Chondrocyte (in vitro differentiated cells): Measurements from ENCODE around the gene PTPRJ. TPM values are rescaled to one million over a fixed set of nuclear protein-coding genes. Genes with fewer than 3 reads are reported as not detected.

Source experiments
- DNase-seq: peaks from one replicate; pipeline ENCODE4 v3.0.0; 2021; ENCODE audit warnings: mixed read lengths, low spot score
- H3K27ac Mint-ChIP-seq: one replicate; pipeline ENCODE4 v1.8.0; 2021; ENCODE audit warnings: mild to moderate bottlenecking, moderate library complexity, mixed read lengths; ENCODE audit not compliant: unreplicated experiment
- H3K27me3 Mint-ChIP-seq: 2 replicates; pipeline ENCODE4 v1.8.0; 2021; ENCODE audit warnings: low read depth, mixed read lengths
- H3K36me3 Mint-ChIP-seq: 2 replicates; pipeline ENCODE4 v1.8.0; 2021; ENCODE audit warnings: low read depth, mixed read lengths
- H3K4me1 Mint-ChIP-seq: 2 replicates; pipeline ENCODE4 v1.8.0; 2021; ENCODE audit warnings: low read depth, mild to moderate bottlenecking, mixed read lengths
- H3K4me3 Mint-ChIP-seq: one replicate; pipeline ENCODE4 v1.8.0; 2021; ENCODE audit warnings: mild to moderate bottlenecking, moderate library complexity, mixed read lengths; ENCODE audit not compliant: unreplicated experiment
- H3K9me3 Mint-ChIP-seq: 2 replicates; pipeline ENCODE4 v1.8.0; 2021; ENCODE audit warnings: low read depth, mixed read lengths
- CTCF ChIP-seq: fragments of 200-600 bp; sonication (generic); IDR thresholded peaks from 2 replicates; pipeline ENCODE4 v1.5.0; 2021; ENCODE audit warnings: antibody characterized with exemption, mild to moderate bottlenecking, moderate library complexity
- total RNA-seq: library from RNA; stranded (reverse); gene quantifications from 3 replicates; pipeline ENCODE4 v1.2.1, GENCODE V29; 2021

PTPRJ gene
- total RNA-seq, 1 donor from 2014 or later, result 18.1 TPM

GRCh38 chr11:48095779-48096470, 115.6 kb downstream of the PTPRJ start:
- H3K27ac Mint-ChIP-seq, result no peak overlapping the region
- no peaks in the 10 kb centered on the region for H3K36me3 Mint-ChIP-seq
- no peak for TF ChIP-seq CTCF
- no peak overlapping the region for H3K4me3 Mint-ChIP-seq
- peaks cover 16% of the 10 kb centered on the region for H3K4me1 Mint-ChIP-seq
- DNase-seq, result no peak
- H3K9me3 Mint-ChIP-seq, result no peaks in the 10 kb centered on the region
- no peaks in the 10 kb centered on the region for H3K27me3 Mint-ChIP-seq

GRCh38 chr11:48096588-48097525, 116.5 kb downstream of the PTPRJ start:
- no peaks in the 10 kb centered on the region for H3K9me3 Mint-ChIP-seq
- no peak overlapping the region for H3K4me3 Mint-ChIP-seq
- no peak overlapping the region for H3K27ac Mint-ChIP-seq
- no peaks in the 10 kb centered on the region for H3K27me3 Mint-ChIP-seq
- H3K4me1 Mint-ChIP-seq, result peaks cover 16% of the 10 kb centered on the region
- TF ChIP-seq CTCF, result no peak
- H3K36me3 Mint-ChIP-seq, result no peaks in the 10 kb centered on the region
- no peak for DNase-seq

GRCh38 chr11:48098024-48098423, 117.7 kb downstream of the PTPRJ start:
- Mint-ChIP-seq H3K27me3 (no peaks in the 10 kb centered on the region), H3K36me3 (no peaks in the 10 kb centered on the region), H3K27ac (no peak overlapping the region), H3K4me1 (peaks cover 13% of the 10 kb centered on the region), H3K4me3 (no peak overlapping the region), H3K9me3 (no peaks in the 10 kb centered on the region)
- no peak for TF ChIP-seq CTCF
- no peak for DNase-seq

GRCh38 chr11:48099916-48100446, 119.6 kb downstream of the PTPRJ start:
- no peak overlapping the region for H3K4me3 Mint-ChIP-seq
- H3K27ac Mint-ChIP-seq, result no peak overlapping the region
- no peaks in the 10 kb centered on the region for H3K9me3 Mint-ChIP-seq
- H3K27me3 Mint-ChIP-seq, result no peaks in the 10 kb centered on the region
- peaks cover 16% of the 10 kb centered on the region for H3K4me1 Mint-ChIP-seq
- TF ChIP-seq CTCF, result no peak
- no peak for DNase-seq
- H3K36me3 Mint-ChIP-seq, result no peaks in the 10 kb centered on the region

GRCh38 chr11:48101044-48101733, 120.8 kb downstream of the PTPRJ start:
- H3K4me1 Mint-ChIP-seq, result peaks cover 13% of the 10 kb centered on the region

More at GRCh38 chr11:48101044-48101733, 120.8 kb downstream of the PTPRJ start:
- H3K27ac Mint-ChIP-seq, result no peak overlapping the region
- no peaks in the 10 kb centered on the region for H3K9me3 Mint-ChIP-seq
- no peaks in the 10 kb centered on the region for H3K27me3 Mint-ChIP-seq
- no peak for DNase-seq
- H3K36me3 Mint-ChIP-seq, result no peaks in the 10 kb centered on the region
- H3K4me3 Mint-ChIP-seq, result no peak overlapping the region
- no peak for TF ChIP-seq CTCF
